ENCODE results near the gene LZTS3.
A peak's percentile ranks its signal among the peaks of the same experiment; 100 is the strongest.

The LZTS3 gene

DNA sequence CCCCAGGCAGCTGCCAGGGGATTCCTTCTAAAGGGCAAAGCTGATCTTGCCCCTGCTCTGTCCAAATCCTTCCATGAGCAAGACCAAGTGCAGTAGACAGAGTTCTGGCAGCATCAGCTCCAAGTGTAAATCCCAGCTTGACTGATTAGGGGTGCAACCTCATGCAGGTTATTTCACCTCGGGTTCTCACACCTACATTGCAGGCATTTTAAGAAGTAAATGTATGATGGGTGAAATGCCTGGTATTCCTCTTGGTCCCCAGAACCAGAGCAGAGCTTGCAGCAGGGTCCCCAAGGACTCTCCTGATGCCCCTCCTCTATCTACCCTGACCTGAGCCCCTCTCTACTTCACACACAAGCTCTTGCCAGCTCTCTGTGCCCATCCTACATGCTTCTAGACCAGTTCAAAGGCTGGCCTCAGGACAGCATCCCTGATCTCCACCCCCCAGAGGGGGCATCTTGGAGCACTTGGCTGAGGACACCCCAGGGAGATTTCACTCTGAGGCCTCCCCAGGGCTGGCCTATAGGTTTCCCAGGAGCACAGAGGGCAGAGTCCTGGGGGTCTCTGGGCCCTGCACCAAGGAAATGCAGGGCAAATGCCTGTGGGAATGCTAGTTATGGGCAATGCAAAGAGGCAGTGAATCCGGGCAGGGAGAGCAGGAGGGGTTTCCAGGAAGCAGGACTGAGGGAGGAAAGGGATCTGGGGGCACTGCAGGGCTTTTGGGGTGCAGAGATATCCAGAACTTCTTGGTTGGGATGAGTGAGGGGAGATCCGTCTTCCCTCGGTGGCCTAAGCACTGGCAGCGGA, 1.0 kb downstream of the LZTS3 start:
- TF ChIP-seq, protein P1, sequence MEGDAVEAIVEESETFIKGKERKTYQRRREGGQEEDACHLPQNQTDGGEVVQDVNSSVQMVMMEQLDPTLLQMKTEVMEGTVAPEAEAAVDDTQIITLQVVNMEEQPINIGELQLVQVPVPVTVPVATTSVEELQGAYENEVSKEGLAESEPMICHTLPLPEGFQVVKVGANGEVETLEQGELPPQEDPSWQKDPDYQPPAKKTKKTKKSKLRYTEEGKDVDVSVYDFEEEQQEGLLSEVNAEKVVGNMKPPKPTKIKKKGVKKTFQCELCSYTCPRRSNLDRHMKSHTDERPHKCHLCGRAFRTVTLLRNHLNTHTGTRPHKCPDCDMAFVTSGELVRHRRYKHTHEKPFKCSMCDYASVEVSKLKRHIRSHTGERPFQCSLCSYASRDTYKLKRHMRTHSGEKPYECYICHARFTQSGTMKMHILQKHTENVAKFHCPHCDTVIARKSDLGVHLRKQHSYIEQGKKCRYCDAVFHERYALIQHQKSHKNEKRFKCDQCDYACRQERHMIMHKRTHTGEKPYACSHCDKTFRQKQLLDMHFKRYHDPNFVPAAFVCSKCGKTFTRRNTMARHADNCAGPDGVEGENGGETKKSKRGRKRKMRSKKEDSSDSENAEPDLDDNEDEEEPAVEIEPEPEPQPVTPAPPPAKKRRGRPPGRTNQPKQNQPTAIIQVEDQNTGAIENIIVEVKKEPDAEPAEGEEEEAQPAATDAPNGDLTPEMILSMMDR (IDR thresholded peaks at IDR 0.05; ENCODE audit: low read depth, low read length) = no peak
- in situ Hi-C loops (cut with HindIII; ENCODE audit: low sequenced_read_pairs) = no loop called here
- DNase-seq (ENCODE audit: low read depth, low spot score) = no peak
- H3K4me3 ChIP-seq (ENCODE audit: low read depth, low read length) = peak overlapping the region; percentile 72

DNA sequence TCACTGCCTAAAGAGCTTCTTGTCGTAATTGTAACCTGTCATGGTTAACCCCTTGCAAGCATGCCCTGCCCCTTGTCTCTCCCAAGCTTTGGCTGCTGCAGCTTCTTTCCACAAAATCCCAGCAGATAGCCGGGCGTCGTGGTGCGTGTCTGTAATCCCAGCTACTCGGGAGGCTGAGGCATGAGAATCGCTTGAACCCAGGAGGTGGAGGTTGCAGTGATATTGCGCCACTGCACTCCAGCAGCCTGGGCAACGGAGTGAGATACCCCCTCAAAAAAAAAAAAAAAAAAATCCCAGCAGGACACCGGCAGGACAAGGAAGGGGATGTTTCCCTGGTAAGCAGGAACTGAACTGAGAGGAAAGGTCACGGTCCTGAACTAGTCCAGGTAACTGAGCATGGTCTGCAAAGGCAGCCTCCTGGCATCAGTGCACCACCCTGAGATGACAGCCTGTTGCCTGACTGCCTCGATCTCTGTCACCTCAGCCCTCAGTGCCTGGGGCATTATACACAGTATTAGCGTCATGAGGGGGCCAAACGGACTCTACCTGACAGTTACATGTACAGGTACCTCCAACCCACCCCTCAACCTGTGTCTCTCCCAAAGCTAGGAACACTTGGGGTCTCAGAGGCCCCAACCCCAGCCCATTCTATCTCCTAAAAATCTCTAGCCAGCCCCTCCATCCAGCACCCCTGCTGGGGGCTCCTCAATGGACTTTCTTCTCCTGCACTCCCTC, 1.8 kb downstream of the LZTS3 start:
- H3K4me3 ChIP-seq (ENCODE audit: low read depth, low read length) = no peak overlapping the region
- DNase-seq (ENCODE audit: low read depth, low spot score) = no peak
- TF ChIP-seq, protein P1 (IDR thresholded peaks at IDR 0.05; ENCODE audit: low read depth, low read length) = no peak

DNA sequence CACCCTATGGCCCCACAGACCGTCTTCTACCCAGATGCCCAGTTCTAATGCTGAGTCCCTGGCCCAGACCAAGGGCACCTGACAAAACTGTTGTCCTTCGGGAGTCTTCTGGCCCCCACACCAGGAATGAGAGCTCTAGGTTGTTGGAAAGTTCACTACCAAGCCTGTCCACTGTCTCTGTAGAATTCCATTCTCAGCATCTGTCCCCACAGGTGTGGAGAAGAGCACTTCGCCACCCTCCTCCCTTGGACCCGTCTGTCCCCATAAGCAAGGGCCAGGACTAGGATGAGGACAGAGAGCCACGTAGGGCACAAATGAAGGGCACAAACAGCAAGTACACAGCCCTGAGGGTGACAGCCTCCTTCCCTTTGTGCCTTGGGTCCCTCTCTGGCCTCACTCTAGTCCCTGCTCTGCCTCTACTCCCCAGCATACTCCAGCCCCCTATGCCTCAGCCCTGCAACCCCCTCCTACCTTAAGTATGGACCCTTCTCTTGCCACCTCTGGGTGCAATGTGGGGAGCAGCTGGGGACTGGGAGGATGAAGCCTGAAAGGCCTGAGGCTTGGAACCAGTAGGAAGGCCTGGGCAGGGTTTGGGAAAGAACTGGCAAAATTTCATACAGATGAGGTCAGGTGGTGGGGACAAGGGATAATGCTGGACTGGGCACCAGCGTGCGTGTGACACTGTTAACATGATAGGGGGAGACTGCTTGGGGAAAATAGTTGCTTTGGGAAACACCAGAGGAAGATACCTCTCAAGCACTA, 4.3 kb downstream of the LZTS3 start:
- TF ChIP-seq, protein P1 (IDR thresholded peaks at IDR 0.05; ENCODE audit: low read depth, low read length) = no peak
- H3K4me3 ChIP-seq (ENCODE audit: low read depth, low read length) = no peak overlapping the region
- in situ Hi-C loops (cut with HindIII; ENCODE audit: low sequenced_read_pairs) = no loop called here
- DNase-seq (ENCODE audit: low read depth, low spot score) = no peak

More for the DNA sequence above, 1.8 kb downstream of the LZTS3 start:
- in situ Hi-C loops (cut with HindIII; ENCODE audit: low sequenced_read_pairs) = no loop called here

DNA sequence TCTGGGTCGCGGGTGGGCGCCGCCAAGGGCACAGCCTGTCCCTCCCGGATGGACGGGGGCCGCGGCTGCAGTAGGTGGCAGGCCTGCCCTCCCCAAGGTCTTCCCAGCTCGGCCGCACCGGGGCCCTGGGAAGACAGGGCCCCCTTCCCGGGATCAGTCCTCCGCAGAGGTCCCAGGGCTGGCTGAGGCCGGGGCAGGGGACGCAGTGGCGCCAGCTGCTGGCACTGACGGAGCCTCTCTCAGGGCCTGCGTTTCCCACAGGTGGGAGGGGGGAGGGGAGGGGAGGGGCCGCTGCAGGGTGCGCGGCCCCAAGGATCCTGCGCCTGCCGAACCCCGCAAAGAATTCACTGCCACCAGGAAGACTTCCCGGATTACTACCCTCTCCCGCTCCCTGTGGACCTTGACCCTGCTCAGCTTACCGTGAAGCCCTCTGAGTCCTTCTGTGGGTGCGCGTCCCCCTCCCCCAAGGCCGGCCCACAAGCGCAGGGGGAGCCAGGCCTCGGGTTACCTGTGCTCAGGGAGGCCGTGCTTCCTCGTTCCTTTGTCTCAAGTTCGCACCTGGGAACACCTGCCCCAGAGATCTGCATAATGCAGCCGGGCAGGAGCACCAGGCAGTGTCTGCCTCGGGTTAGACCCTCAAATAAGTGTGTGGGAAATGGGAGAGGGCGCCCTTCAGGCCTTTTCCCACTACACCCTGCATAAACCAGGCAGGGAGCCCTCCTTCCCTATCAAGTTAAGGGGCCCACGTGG, 5.1 kb downstream of the LZTS3 start:
- in situ Hi-C loops (cut with HindIII; ENCODE audit: low sequenced_read_pairs) = no loop called here
- DNase-seq (ENCODE audit: low read depth, low spot score) = no peak
- H3K4me3 ChIP-seq (ENCODE audit: low read depth, low read length) = no peak overlapping the region
- TF ChIP-seq, protein P1 (IDR thresholded peaks at IDR 0.05; ENCODE audit: low read depth, low read length) = no peak

DNA sequence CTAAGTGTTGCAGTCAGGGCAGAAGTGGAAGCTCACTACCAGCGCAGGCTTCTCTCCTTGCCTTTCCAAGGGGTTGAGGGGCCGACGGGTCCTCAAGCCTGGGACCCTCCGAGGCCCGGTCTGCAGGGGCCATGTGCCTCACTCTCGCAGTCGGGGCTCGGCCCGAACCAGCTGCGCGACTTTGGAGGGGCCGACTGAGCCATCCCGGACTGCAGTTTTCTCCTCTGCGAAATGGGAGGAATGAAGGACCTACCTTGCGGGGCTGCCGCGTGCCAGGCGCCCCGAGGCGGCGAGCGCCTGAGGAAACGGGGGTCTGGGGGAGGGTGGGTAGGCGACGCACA, 5.6 kb downstream of the LZTS3 start:
- DNase-seq (ENCODE audit: low read depth, low spot score) = no peak
- no peak overlapping the region for H3K4me3 ChIP-seq (ENCODE audit: low read depth, low read length)
- in situ Hi-C loops (cut with HindIII; ENCODE audit: low sequenced_read_pairs) = no loop called here
- TF ChIP-seq, protein P1 (IDR thresholded peaks at IDR 0.05; ENCODE audit: low read depth, low read length) = no peak

DNA sequence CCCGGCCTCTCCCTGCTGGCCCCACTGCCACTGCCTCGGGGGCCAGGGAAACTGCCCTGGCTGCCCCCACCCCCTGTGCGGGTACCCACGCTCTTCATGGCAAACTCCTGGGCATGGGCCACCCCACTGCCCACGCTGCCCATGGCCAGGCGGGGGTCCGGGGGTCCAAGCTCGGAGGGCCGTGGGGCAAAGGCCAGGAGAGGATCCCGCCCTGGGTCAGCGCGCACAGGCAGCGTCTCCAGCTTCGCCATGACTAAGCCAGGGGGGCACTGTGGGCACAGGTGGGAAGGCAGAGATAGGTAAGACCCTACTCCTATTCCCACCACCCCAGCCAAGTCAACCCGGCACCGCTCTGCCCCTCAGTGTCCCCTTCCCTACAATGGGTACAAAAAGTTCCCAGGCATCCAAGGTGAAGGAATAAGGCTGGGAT, 6.4 kb downstream of the LZTS3 start:
- TF ChIP-seq, protein P1 (IDR thresholded peaks at IDR 0.05; ENCODE audit: low read depth, low read length) = no peak
- H3K4me3 ChIP-seq (ENCODE audit: low read depth, low read length) = no peak overlapping the region
- DNase-seq (ENCODE audit: low read depth, low spot score) = no peak
- in situ Hi-C loops (cut with HindIII; ENCODE audit: low sequenced_read_pairs) = no loop called here
